Kidney tubule cell (primary cell): ENCODE measurements around the gene CTNNA3.

Source experiments
- DNase-seq: peaks from one replicate; pipeline ENCODE4 v3.0.0-alpha.2; 2018; ENCODE audit warnings: low spot score

CTNNA3 gene

DNA sequence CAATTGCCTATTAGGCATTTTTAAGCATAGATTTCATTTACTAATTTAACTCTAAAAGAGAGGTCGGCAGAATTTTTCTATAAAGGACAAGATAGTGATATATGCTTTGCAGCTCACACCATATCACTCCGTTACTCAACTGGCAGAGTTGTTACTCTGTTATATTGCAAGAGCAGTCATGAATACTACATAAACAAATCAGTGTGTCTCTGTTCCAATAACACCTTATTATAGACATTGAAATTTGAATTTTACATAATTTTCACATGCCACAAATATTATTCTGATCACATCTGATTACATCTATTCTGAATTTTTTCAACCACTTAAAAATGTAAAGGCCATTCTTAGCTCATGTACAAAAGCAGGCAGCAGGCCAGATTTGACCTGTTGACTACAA lies 1624.1 kb downstream of the CTNNA3 start:
- DNase-seq, result no peak

DNA sequence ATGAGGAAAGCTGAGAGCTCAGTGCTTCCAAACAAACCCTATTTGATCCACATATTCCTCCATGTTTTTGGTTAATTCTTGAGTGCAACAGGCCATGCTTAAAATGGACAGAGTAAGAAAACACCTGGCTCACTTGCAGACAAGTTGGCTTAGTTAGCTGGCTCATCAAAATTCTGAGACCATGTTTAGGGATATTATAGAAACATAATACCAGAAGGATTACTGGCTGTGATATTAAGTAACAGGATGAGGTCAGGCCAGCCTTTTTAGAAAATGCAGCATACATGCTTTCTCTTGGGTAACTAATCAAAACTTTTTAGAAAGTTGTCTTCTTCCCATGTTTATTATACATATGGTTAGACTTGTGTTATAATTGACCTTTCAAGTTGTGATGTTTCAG lies 1637.4 kb downstream of the CTNNA3 start:
- DNase-seq, result no peak

DNA sequence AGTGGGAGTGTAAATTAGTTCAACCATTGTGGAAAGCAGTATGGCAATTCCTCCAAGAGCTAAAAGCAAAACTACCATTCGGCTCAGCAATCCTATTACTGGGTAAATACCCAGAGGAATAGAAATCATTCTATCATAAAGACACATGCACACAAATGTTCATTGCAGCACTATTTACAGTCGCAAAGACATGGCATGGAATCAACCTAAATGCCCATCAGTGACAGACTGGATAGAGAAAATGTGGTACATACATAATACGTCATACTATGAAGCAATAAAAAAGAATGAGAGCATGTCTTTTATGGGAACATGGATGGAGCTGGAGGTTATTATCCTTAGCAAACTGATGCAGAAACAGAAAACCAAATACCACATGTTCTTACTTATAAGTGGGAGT lies 1646.7 kb downstream of the CTNNA3 start:
- DNase-seq, result no peak

GRCh38 chr10:66045859-66046258 lies 1650.1 kb downstream of the CTNNA3 start:
- DNase-seq, result peak; percentile 34

- no peak for DNase-seq
Observed at GRCh38 chr10:66041771-66042170, 1654.2 kb downstream of the CTNNA3 start.

GRCh38 chr10:66038623-66039022 lies 1657.4 kb downstream of the CTNNA3 start:
- no peak for DNase-seq

- DNase-seq, result no peak
Observed at GRCh38 chr10:66026321-66026720, 1669.7 kb downstream of the CTNNA3 start.

DNA sequence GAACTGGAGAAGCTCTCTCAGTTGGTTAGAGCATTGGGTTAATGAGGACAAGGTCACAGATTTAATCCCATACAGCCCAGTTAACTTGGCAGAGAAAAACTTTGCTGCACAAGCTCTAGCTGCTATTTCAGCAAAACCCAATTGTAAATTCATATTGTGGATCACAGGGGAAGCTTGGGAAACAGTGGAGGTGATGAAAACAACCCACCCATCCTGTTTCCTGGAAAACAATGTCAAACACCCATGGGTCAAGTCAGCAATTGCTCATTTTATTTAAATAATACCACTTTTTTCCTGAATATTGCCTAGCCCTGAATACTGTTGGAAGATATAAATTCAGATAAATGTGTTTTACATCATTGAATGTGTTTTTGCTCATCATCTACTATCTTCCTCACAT lies 1670.8 kb downstream of the CTNNA3 start:
- no peak for DNase-seq

DNA sequence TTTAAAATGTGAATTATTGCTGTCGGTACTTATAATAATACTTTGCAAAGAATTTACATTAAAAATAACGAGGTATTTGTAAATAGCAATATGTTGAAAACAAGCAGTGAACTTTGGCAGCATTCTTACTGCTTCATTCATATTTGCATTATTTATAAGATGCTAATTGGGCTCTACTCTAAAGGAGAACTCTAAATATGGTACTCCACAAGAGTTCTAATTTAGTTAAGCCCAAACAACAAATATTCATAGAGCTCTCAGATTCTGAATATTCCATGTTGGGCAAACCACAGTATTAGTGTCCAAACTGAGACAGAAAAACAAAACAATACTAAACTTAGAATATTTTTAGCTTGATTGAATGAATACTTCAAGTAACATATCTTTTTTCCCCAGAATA lies 1674.6 kb downstream of the CTNNA3 start:
- no peak for DNase-seq

- no peak for DNase-seq
Observed at GRCh38 chr10:66008221-66008620, 1687.8 kb downstream of the CTNNA3 start.

DNA sequence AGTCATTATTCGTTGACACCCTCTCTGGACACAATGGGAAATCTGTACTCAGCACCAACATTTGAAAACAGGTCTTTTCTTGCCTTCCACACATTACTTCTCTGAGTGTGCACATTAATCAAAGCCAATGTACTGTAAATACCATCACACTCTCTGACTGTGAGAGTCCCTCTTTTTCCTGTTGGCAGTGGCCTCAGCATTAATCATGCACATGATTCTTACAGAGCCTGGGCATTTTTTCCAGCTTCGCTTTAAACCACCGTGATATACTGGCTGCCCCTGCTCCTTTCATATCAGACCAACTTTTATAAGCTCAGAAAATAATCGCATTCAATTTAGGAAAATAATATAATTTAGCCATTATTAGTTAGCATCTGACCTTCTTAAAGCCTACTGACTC lies 1689.6 kb downstream of the CTNNA3 start:
- DNase-seq, result no peak

GRCh38 chr10:65993451-65993850 lies 1702.5 kb downstream of the CTNNA3 start:
- DNase-seq, result no peak

DNA sequence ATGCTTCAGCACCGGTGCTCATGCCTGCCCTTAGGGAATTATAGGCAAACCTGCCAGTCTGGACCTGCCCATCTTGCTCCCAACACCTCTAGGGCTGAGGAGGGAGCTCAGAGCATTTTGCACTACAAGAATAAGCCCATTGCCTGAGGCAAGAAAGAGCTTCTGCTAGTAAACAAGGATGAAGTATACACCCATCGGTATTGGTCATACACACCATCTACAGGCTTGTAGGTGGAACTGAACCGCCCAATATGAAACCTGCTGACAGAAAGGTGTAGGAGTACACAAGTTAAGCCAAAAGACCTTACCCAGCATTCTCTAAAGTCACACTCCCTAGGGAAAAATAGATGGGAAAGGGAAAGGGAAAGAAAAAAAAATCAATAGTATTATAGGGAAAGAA lies 1727.1 kb downstream of the CTNNA3 start:
- DNase-seq, result no peak

GRCh38 chr10:65968437-65968836 lies 1727.6 kb downstream of the CTNNA3 start:
- no peak for DNase-seq

GRCh38 chr10:65964205-65964604 lies 1731.8 kb downstream of the CTNNA3 start:
- no peak for DNase-seq

GRCh38 chr10:65952086-65952485 lies 1743.9 kb downstream of the CTNNA3 start:
- DNase-seq, result no peak

GRCh38 chr10:65950075-65950474 lies 1745.9 kb downstream of the CTNNA3 start:
- DNase-seq, result no peak

- DNase-seq, result no peak
Observed at GRCh38 chr10:65949526-65949925, 1746.5 kb downstream of the CTNNA3 start.

DNA sequence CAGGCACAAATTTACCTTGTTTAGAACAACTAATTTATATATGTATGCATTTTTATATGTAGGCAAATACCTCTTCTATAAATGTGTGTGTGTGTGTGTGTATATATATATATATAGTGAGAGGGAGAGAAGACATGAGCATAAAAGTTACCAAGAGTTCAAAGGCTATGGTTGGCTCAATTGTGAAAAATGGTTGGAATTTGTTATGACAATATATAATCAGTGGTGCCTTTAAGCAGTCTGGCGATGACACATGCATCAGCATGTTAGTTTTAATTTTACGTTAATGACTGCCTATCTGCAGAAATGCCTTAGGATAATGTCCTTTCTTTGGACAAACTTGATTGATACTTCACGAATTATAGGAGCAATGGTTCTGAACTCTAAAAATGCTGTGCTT lies 1750.9 kb downstream of the CTNNA3 start:
- DNase-seq, result no peak

DNA sequence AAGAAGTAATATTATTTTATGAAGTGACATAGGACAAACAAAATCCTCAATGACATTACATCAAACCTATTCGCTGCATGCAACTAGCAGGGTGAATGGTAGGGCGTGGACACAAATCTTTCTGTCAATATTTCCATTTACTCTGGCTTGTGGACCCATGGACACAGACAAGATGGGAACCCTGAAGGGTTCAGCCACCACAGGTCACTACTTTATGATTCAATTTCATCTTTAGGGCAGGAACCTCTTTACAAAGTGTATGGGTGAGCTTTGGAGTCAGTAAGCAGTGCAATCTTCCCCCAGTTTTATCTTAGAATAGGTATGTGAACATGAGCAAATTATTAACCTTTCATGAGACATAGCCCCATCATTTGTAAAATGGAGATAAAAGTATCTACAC lies 1752.5 kb downstream of the CTNNA3 start:
- no peak for DNase-seq

GRCh38 chr10:65940816-65941662 lies 1755.0 kb downstream of the CTNNA3 start:
- DNase-seq, result no peak

GRCh38 chr10:65940105-65940504 lies 1755.9 kb downstream of the CTNNA3 start:
- DNase-seq, result no peak

DNA sequence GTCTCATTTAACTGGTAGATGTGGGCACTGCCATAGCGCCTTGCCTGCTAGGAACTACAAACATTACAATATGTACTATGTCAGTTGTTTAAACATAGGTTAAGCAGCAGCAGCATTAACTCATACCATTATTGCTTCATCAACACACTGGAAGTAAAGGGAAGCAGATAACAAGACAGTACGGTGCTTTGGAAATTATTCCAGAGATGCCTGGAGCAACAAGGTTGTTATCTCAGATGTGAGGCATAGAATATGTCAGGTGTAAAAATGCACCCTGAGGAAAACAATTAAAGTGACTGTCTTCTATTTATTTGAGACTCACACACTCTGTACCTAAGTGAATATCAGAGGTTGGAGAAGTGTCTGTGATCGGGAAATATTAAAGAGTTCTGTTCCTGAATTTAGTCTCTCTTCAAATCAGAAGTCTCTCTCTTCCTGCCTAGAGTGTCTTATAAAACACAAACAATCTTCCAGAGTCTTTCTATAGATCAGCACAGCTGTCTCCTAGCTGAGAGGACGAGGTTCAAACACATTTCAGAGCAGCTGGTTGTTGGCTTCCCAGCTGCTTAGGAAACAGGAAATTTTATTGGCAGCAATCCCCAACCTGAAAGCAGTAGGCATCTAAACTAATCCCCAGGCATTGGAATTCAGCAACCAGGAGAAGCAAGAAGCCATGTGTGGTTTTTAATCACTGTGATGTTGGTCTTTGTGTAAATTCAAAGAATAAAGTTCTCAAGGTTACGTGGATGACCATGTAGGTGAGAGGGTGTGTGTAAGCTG lies 1764.5 kb downstream of the CTNNA3 start:
- DNase-seq, result no peak
